Neural cell (in vitro differentiated cells): ENCODE measurements around the gene OAS3.
"Not testable (repeated sequence)": the region's sequence is repeated elsewhere in the genome, so short reads cannot be mapped to it uniquely, and the experiment has no call there.

Experiments used
- MXI1 ChIP-seq: fragments of 450-650 bp; conservative IDR thresholded peaks from 2 replicates; pipeline ENCODE4 v1.6.1; 2014; ENCODE audit warnings: antibody characterized with exemption, mild to moderate bottlenecking; ENCODE audit not compliant: poor library complexity, severe bottlenecking
- POLR2AphosphoS5 ChIP-seq: IDR thresholded peaks from 2 replicates; pipeline ENCODE4 v1.6.1; 2012
- TF ChIP-seq, protein P1 (sequence below): fragments of 450-650 bp; IDR thresholded peaks from 2 replicates; pipeline ENCODE4 v1.5.1; 2014; ENCODE audit warnings: antibody characterized with exemption, mild to moderate bottlenecking, moderate library complexity; ENCODE audit not compliant: poor library complexity, severe bottlenecking

DNA sequence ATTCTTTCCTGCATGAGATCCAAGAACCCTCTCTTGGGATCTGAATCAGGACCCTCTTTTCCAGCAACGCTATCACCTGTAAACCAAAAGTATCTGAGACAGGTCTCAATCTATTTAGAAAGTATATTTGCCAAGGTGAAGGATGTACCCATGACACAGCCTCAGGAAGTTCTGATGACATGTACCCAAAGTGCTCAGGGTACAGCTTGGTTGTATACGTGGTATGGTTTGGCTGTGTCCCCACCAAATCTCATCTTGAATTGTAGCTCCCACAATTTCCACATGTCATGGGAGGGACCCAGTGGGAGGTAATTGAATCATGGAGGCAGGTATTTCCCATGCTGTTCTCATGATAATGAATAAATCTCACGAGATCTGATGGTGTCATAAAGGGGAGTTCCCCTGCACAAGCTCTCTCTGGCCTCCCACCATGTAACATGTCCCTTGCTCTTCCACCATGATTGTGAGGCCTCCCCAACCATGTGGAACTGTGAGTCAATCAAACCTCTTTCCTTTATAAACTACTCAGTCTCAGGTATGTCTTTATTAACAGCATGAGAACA, 50.6 kb downstream of the OAS3 start:
- TF ChIP-seq MXI1, POLR2AphosphoS5: not testable (repeated sequence)
- TF ChIP-seq, protein P1, sequence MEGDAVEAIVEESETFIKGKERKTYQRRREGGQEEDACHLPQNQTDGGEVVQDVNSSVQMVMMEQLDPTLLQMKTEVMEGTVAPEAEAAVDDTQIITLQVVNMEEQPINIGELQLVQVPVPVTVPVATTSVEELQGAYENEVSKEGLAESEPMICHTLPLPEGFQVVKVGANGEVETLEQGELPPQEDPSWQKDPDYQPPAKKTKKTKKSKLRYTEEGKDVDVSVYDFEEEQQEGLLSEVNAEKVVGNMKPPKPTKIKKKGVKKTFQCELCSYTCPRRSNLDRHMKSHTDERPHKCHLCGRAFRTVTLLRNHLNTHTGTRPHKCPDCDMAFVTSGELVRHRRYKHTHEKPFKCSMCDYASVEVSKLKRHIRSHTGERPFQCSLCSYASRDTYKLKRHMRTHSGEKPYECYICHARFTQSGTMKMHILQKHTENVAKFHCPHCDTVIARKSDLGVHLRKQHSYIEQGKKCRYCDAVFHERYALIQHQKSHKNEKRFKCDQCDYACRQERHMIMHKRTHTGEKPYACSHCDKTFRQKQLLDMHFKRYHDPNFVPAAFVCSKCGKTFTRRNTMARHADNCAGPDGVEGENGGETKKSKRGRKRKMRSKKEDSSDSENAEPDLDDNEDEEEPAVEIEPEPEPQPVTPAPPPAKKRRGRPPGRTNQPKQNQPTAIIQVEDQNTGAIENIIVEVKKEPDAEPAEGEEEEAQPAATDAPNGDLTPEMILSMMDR: not testable (repeated sequence)
